ENCODE results near the gene ZNF829. TPM values are rescaled to one million over a fixed set of nuclear protein-coding genes. Genes with fewer than 3 reads are reported as not detected.

Gene ZNF829
- total and polyA plus RNA-seq, 2 experiments from 2014 or later = 5.9 to 8.5 TPM

- Mint-ChIP-seq H3K27me3 (ENCODE audit: insufficient read depth, low read depth, poor library complexity) (peaks cover 2% of the 10 kb centered on the region), H3K9me3 (peaks cover 28% of the 10 kb centered on the region), H3K4me3 (no peak overlapping the region), H3K27ac (no peak overlapping the region), H3K4me1 (peaks cover 5% of the 10 kb centered on the region; the same call in 1 of the 3 replicates), H3K36me3 (ENCODE audit: low read depth) (peaks cover 51% of the 10 kb centered on the region)
- Histone ChIP-seq H3K27me3 (ENCODE audit: insufficient read depth) (no peaks in the 10 kb centered on the region), H3K36me3 (ENCODE audit: insufficient read depth) (peaks cover 9% of the 10 kb centered on the region), H2AFZ (peak overlapping the region; percentile 76; the same call in 1 of the 2 replicates), H4K20me1 (replicated peaks; ENCODE audit: insufficient read depth) (no peaks in the 10 kb centered on the region), H3K79me2 (replicated peaks; ENCODE audit: insufficient read depth) (peaks cover 45% of the 10 kb centered on the region), H3K4me3 (peak overlapping the region; percentile 73), H3K4me2 (peak overlapping the region; percentile 75), H3K27ac (ENCODE audit: low read depth) (no peak overlapping the region), H3K4me1 (ENCODE audit: insufficient read depth) (peaks cover 3% of the 10 kb centered on the region; the same call in 1 of the 2 replicates), H3K9me2 (ENCODE audit: insufficient read depth) (no peaks in the 10 kb centered on the region), H3F3A (replicated peaks; ENCODE audit: low read depth) (no peaks in the 10 kb centered on the region)
- DNase-seq (ENCODE audit: low spot score) (no peak), ATAC-seq (no peak)
- TF ChIP-seq CREB1 (CRISPR knock-in tag; IDR thresholded peaks at IDR 0.05; ENCODE audit: low read depth) = no peak
Measured at GRCh38 chr19:36851898-36852297, 64.2 kb downstream of the ZNF829 start.

GRCh38 chr19:36850559-36851442 lies 65.3 kb downstream of the ZNF829 start, which contains the start of gene ZNF345:
ZNF345 (plus strand) TSS chr19:36850876; CDS start chr19:36876831, 25,955 bp downstream.
- H3K79me2 ChIP-seq (replicated peaks; ENCODE audit: insufficient read depth) = peaks cover 46% of the 10 kb centered on the region
- Mint-ChIP-seq H3K27me3 (ENCODE audit: insufficient read depth, low read depth, poor library complexity) (peaks cover 2% of the 10 kb centered on the region), H3K9me3 (peaks cover 20% of the 10 kb centered on the region), H3K4me3 (no peak within 1 kb of the TSS), H3K36me3 (ENCODE audit: low read depth) (peaks cover 49% of the 10 kb centered on the region), H3K27ac (no peak within 1 kb of the TSS), H3K4me1 (peaks cover 5% of the 10 kb centered on the region; the same call in 1 of the 3 replicates)
- H3K27ac ChIP-seq (ENCODE audit: low read depth) = peak within 1 kb of the TSS; percentile 47; the same call in 1 of the 2 replicates
- peaks cover 3% of the 10 kb centered on the region; the same call in 1 of the 2 replicates for H3K4me1 ChIP-seq (ENCODE audit: insufficient read depth)
- no peaks in the 10 kb centered on the region for H3F3A ChIP-seq (replicated peaks; ENCODE audit: low read depth)
- H3K4me3 ChIP-seq = peak within 1 kb of the TSS; percentile 73
- H3K36me3 ChIP-seq (ENCODE audit: insufficient read depth) = peaks cover 2% of the 10 kb centered on the region
- peak; percentile 99 for DNase-seq (ENCODE audit: low spot score)
- no peaks in the 10 kb centered on the region for H3K9me2 ChIP-seq (ENCODE audit: insufficient read depth)
- no peaks in the 10 kb centered on the region for H3K27me3 ChIP-seq (ENCODE audit: insufficient read depth)
- ATAC-seq = peak; percentile 94
- H4K20me1 ChIP-seq (replicated peaks; ENCODE audit: insufficient read depth) = no peaks in the 10 kb centered on the region
- H3K4me2 ChIP-seq = peak within 1 kb of the TSS; percentile 75
- peak within 1 kb of the TSS; percentile 95 for H2AFZ ChIP-seq
- TF ChIP-seq STAT1 (IDR thresholded peaks at IDR 0.05; ENCODE audit: unreplicated experiment) (no peak), POLR2AphosphoS5 (IDR thresholded peaks at IDR 0.05; ENCODE audit: low read depth) (peak; percentile 91), ZNF462 (CRISPR knock-in tag; IDR thresholded peaks at IDR 0.05) (no peak), NANOG (IDR thresholded peaks at IDR 0.05; ENCODE audit: borderline replicate concordance) (no peak), ETS1 (IDR thresholded peaks at IDR 0.05) (peak; percentile 89), REST (IDR thresholded peaks at IDR 0.05; ENCODE audit: unreplicated experiment) (no peak), JUNB (IDR thresholded peaks at IDR 0.05; ENCODE audit: unreplicated experiment) (no peak)

Measured in GM23338 (cell line).